AG04449 (cell line): Measurements from ENCODE around the gene EIF2D.

Experiments used
- CTCF ChIA-PET: fragments of 350-600 bp; formaldehyde crosslinking; extraction: SDS; loops from one replicate; lab custom pipeline; 2021; ENCODE audit warnings: antibody characterized with exemption; lab: Yijun Ruan, JAX
- POLR2A ChIA-PET: fragments of 400-600, 350-600 bp; formaldehyde crosslinking; extraction: SDS; loops from one replicate; lab custom pipeline; 2020; ENCODE audit warnings: antibody characterized with exemption, inconsistent platforms; lab: Yijun Ruan, JAX
- DNase-seq: peaks from one replicate; pipeline ENCODE4 v3.0.0-alpha.2; 2010; ENCODE audit warnings: low read depth, low spot score
- H3K4me3 ChIP-seq: 2 replicates; pipeline ENCODE4 v1.5.1; 2011; ENCODE audit warnings: low read depth, mild to moderate bottlenecking, control low read depth, low read length
- TF ChIP-seq, protein P1 (sequence below): IDR thresholded peaks from one replicate; pipeline ENCODE4 v1.5.1; 2011; ENCODE audit warnings: mild to moderate bottlenecking, moderate library complexity, low read length, control low read depth, inconsistent platforms; ENCODE audit not compliant: insufficient read depth; ENCODE audit errors: missing control alignments

Gene EIF2D

DNA sequence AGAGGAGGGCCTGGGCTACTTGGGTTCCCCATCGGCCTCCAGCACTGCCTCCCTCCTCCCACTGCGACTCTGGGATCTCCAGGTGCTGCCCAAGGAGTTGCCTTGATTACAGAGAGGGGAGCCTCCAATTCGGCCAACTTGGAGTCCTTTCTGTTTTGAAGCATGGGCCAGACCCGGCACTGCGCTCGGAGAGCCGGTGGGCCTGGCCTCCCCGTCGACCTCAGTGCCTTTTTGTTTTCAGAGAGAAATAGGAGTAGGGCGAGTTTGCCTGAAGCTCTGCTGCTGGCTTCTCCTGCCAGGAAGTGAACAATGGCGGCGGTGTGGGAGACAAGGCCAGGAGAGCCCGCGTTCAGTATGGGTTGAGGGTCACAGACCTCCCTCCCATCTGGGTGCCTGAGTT, 24.4 kb downstream of the EIF2D start:
- ChIA-PET CTCF (interaction anchor here (1.2 to 16.6 kb wide), 12 partner anchors 8 to 109 kb away, joined by 4 to 568 read pairs (median 16); partner anchors contain the start of genes EIF2D and RASSF5), POLR2A (no interaction called here)
- TF ChIP-seq, protein P1, sequence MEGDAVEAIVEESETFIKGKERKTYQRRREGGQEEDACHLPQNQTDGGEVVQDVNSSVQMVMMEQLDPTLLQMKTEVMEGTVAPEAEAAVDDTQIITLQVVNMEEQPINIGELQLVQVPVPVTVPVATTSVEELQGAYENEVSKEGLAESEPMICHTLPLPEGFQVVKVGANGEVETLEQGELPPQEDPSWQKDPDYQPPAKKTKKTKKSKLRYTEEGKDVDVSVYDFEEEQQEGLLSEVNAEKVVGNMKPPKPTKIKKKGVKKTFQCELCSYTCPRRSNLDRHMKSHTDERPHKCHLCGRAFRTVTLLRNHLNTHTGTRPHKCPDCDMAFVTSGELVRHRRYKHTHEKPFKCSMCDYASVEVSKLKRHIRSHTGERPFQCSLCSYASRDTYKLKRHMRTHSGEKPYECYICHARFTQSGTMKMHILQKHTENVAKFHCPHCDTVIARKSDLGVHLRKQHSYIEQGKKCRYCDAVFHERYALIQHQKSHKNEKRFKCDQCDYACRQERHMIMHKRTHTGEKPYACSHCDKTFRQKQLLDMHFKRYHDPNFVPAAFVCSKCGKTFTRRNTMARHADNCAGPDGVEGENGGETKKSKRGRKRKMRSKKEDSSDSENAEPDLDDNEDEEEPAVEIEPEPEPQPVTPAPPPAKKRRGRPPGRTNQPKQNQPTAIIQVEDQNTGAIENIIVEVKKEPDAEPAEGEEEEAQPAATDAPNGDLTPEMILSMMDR, result no peak

DNA sequence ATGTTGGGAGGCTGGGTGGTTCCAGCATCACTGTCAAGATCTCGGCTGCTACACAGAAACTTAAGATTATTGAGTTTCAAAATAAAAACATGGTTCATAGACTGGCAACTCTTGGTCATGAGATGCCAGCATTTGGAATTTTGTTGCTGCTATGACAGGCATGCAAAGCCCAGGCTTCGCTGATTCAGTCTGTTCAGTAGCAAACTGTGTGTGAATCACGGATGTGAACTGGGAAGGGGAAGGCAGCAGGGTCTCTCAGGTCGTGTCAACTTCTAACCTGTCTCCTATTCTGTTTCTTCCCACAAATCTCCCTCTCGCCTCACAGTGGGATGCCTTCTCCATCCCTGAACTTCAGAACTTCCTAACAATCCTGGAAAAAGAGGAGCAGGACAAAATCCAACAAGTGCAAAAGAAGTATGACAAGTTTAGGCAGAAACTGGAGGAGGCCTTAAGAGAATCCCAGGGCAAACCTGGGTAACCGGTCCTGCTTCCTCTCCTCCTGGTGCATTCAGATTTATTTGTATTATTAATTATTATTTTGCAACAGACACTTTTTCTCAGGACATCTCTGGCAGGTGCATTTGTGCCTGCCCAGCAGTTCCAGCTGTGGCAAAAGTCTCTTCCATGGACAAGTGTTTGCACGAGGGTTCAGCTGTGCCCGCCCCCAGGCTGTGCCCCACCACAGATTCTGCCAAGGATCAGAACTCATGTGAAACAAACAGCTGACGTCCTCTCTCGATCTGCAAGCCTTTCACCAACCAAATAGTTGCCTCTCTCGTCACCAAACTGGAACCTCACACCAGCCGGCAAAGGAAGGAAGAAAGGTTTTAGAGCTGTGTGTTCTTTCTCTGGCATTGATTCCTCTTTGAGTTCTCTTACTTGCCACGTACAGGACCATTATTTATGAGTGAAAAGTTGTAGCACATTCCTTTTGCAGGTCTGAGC, 25.5 kb downstream of the EIF2D start:
- POLR2A ChIA-PET, result no interaction called here
- no peak for DNase-seq
- TF ChIP-seq, protein P1, result no peak
- no peak overlapping the region for H3K4me3 ChIP-seq
- CTCF ChIA-PET, result interaction anchor here (0.8 to 16.6 kb wide), 12 partner anchors 7 to 108 kb away, joined by 3 to 568 read pairs (median 24); partner anchors contain the start of genes EIF2D and RASSF5

More for the DNA sequence above, 24.4 kb downstream of the EIF2D start:
- no peak for DNase-seq
- no peak overlapping the region for H3K4me3 ChIP-seq

DNA sequence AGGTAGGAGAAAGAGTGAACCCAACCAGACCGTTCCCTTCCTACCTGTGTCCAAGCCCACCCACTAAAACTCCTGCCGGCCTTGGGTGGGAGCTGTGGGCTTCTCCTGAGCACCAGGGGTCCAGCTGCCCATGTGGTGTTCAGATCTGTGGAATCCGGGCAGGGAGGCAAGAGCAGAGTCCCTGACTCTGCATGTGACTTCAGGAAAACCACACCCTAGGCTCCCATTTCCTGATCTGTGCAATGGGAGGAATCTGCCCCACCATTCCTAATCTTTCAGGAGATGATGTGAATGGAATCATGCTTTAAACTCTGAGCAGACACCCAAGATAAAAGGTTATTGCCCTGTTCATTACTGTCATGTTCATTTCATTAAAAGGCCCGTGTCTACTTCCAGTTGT, 27.6 kb downstream of the EIF2D start:
- TF ChIP-seq, protein P1, result no peak
- POLR2A ChIA-PET, result no interaction called here
- no peak overlapping the region for H3K4me3 ChIP-seq
- CTCF ChIA-PET, result interaction anchor here (0.5 to 16.6 kb wide), 24 partner anchors 9 to 124 kb away, joined by 3 to 568 read pairs (median 16); partner anchors contain the start of genes EIF2D and RASSF5
- DNase-seq, result no peak

DNA sequence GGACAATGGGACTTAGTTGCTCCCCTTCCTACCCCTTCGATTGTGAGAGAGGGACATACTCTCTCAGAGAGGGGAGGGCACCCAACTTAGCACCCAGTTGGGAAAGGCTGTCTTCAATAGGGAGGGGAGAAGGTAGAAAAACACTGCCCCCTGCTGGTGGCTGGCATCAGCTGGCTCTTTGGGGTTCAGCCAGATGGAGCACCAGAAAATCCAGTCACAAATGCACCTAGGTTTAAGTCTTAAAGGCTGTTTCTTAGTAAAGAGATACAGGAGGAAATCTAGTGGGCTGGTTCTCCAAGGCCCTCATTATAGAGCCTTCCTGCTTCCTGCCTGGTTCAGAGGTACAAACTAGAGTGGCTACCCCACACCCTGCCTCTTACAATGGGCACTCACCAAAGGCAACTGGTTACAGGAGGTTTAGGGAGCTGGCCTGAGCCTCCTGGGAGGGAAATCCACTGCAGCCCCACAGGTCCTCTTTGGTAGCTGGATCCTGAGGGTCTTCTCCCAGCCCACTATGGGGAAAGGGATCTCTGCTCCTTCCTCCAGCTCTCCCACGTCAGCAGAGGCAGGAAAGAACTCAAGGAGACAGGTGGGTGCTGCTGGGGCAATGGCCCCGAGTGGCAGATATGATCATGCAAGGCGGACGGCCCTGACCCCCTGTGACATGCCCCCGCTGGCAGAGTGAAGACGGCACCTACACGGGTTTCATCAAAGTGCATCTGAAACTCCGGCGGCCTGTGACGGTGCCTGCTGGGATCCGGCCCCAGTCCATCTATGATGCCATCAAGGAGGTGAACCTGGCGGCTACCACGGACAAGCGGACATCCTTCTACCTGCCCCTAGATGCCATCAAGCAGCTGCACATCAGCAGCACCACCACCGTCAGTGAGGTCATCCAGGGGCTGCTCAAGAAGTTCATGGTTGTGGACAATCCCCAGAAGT, 28.3 kb downstream of the EIF2D start:
- no peak overlapping the region for H3K4me3 ChIP-seq
- POLR2A ChIA-PET, result interaction anchor here (1.0 kb wide), 1 partner anchor 94 kb away, joined by 6 read pairs; no protein-coding TSS in a partner anchor
- CTCF ChIA-PET, result interaction anchor here (0.5 to 16.6 kb wide), 38 partner anchors 9 to 269 kb away, joined by 3 to 568 read pairs (median 6); partner anchors contain the start of genes EIF2D, IKBKE and RASSF5
- DNase-seq, result no peak
- TF ChIP-seq, protein P1, result peak; percentile 72

DNA sequence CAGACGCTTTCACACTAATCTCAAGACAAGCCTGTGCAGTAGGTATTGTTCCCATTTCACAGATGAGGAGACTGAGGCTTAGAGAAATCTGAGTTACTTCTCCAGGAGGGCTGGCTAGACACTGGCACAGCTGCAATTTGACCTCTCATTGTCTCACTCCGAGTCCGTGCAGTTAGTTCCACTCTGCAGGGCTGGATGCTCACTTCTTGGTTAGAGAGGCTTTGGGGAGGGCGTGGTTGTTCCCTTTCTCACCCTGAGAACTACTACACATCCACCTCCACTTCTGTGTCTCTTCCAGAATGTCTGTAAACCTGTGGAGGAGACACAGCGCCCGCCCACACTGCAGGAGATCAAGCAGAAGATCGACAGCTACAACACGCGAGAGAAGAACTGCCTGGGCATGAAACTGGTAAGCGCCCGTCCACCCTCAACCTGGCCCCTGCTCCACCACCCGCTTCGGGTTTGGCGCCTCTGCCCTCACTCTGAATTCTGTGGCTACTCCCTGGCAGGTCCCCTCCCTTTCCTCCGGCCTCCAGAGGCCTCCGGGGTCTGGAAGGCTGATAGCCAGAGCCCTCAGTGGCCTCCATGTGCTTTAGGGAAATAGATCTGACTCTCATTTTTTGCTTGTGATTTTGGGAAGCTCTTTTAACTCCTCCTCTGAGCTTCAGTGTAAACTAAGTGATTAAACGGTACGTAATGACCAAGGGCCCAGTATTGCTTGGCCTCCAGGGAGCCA, 29.1 kb downstream of the EIF2D start:
- POLR2A ChIA-PET, result interaction anchor here (1.0 kb wide), 1 partner anchor 93 kb away, joined by 6 read pairs; no protein-coding TSS in a partner anchor
- TF ChIP-seq, protein P1, result no peak
- H3K4me3 ChIP-seq, result no peak overlapping the region
- DNase-seq, result no peak
- CTCF ChIA-PET, result interaction anchor here (0.7 to 16.6 kb wide), 35 partner anchors 8 to 270 kb away, joined by 3 to 568 read pairs (median 5); partner anchors contain the start of genes EIF2D, IKBKE and RASSF5
